BJ (cell line): ENCODE measurements around the gene LCN12. TPM values are rescaled to one million over a fixed set of nuclear protein-coding genes. Genes with fewer than 3 reads are reported as not detected.

Source experiments
- CTCF ChIA-PET: fragments of 350-600 bp; formaldehyde crosslinking; extraction: SDS; loops from one replicate; lab custom pipeline; 2021; ENCODE audit warnings: antibody characterized with exemption, inconsistent platforms; lab: Yijun Ruan, JAX
- POLR2A ChIA-PET: fragments of 300-600 bp; sonication (Branson Sonifier 250); formaldehyde crosslinking; extraction: SDS; loops from one replicate; lab custom pipeline; 2021; ENCODE audit warnings: antibody characterized with exemption; lab: Charles Lee
- DNase-seq: peaks from one replicate; pipeline ENCODE4 v3.0.0-alpha.2; 2011; ENCODE audit warnings: low read depth
- H3K27me3 ChIP-seq: 2 replicates; pipeline ENCODE4 v1.6.0; 2011; ENCODE audit warnings: low read length; ENCODE audit not compliant: control insufficient read depth, insufficient read depth
- H3K36me3 ChIP-seq: 2 replicates; pipeline ENCODE4 v1.5.1; 2011; ENCODE audit warnings: low read length; ENCODE audit not compliant: control insufficient read depth, insufficient read depth
- H3K4me3 ChIP-seq: 2 replicates; pipeline ENCODE4 v1.5.1; 2011; ENCODE audit warnings: low read depth, mild to moderate bottlenecking, control low read depth, low read length
- CTCF ChIP-seq: IDR thresholded peaks from 2 replicates; pipeline ENCODE4 v1.5.1; 2011; ENCODE audit warnings: low read depth, mild to moderate bottlenecking, control low read depth, inconsistent platforms, low read length, moderate library complexity; ENCODE audit not compliant: insufficient read depth
- polyA plus RNA-seq: library from polyadenylated mRNA; depleted of rRNA; stranded (reverse); fragments of >200 nt; gene quantifications from 2 replicates; pipeline ENCODE4 v1.2.3, GENCODE V29; 2011

Gene LCN12
- polyA plus RNA-seq, 1 experiment = 0.36 TPM

GRCh38 chr9:136980669-136981478 is 28.8 kb downstream of the LCN12 start:
- TF ChIP-seq CTCF = no peak
- Histone ChIP-seq H3K36me3 (no peaks in the 10 kb centered on the region), H3K4me3 (no peak overlapping the region), H3K27me3 (peaks cover 1% of the 10 kb centered on the region; the same call in 1 of the 2 replicates)
- POLR2A ChIA-PET = no interaction called here
- CTCF ChIA-PET = interaction anchor here (1.1 to 1.2 kb wide), 2 partner anchors 12 to 48 kb away, joined by 3 read pairs; no protein-coding TSS in a partner anchor
- no peak for DNase-seq

GRCh38 chr9:136981588-136982231 is 29.6 kb downstream of the LCN12 start:
- ChIA-PET CTCF (interaction anchor here (0.8 to 1.4 kb wide), 4 partner anchors 11 to 53 kb away, joined by 3 to 5 read pairs (median 3); no protein-coding TSS in a partner anchor), POLR2A (no interaction called here)
- Histone ChIP-seq H3K27me3 (peaks cover 1% of the 10 kb centered on the region; the same call in 1 of the 2 replicates), H3K4me3 (no peak overlapping the region), H3K36me3 (no peaks in the 10 kb centered on the region)
- no peak for TF ChIP-seq CTCF
- DNase-seq = no peak

- no peak for DNase-seq
- no peaks in the 10 kb centered on the region for H3K36me3 ChIP-seq
- peaks cover 1% of the 10 kb centered on the region for H3K27me3 ChIP-seq
- ChIA-PET CTCF (interaction anchor here (0.8 to 1.4 kb wide), 4 partner anchors 10 to 53 kb away, joined by 3 to 5 read pairs (median 3); no protein-coding TSS in a partner anchor), POLR2A (no interaction called here)
- H3K4me3 ChIP-seq = no peak within 1 kb of the TSS
- TF ChIP-seq CTCF = no peak
Measured at GRCh38 chr9:136982232-136983051, 30.4 kb downstream of the LCN12 start, which contains the start of gene LCNL1. Gene LCNL1, plus strand, starts transcription at chr9:136982993. Its CDS starts 594 bp downstream, at chr9:136983587.

GRCh38 chr9:136983167-136983566 is 31.1 kb downstream of the LCN12 start:
- H3K36me3 ChIP-seq = no peaks in the 10 kb centered on the region
- TF ChIP-seq CTCF = no peak
- POLR2A ChIA-PET = no interaction called here
- no peak overlapping the region for H3K4me3 ChIP-seq
- no peak for DNase-seq
- peaks cover 1% of the 10 kb centered on the region for H3K27me3 ChIP-seq
- CTCF ChIA-PET = no interaction called here
